GM19351 (cell line): ENCODE data around the gene CSRP1.
A peak's percentile ranks its signal among the peaks of the same experiment; 100 is the strongest.
"Not testable (repeated sequence)": the region's sequence is repeated elsewhere in the genome, so short reads cannot be mapped to it uniquely, and the experiment has no call there.

Source experiments
- ATAC-seq: cut with Tn5 transposase; IDR thresholded peaks from one replicate; pipeline ENCODE4 v1.9.1; 2021; ENCODE audit warnings: mild to moderate bottlenecking, moderate library complexity; ENCODE audit not compliant: unreplicated experiment

Gene CSRP1

GRCh38 chr1:201506557-201507359 is at the start of gene CSRP1:
Gene CSRP1 (minus strand): TSS chr1:201507123. CDS start chr1:201496303, 10,820 bp downstream.
- ATAC-seq = peak; percentile 79

- ATAC-seq = no peak
These were observed 48.6 kb upstream of the CSRP1 start for GRCh38 chr1:201555593-201555945.

DNA sequence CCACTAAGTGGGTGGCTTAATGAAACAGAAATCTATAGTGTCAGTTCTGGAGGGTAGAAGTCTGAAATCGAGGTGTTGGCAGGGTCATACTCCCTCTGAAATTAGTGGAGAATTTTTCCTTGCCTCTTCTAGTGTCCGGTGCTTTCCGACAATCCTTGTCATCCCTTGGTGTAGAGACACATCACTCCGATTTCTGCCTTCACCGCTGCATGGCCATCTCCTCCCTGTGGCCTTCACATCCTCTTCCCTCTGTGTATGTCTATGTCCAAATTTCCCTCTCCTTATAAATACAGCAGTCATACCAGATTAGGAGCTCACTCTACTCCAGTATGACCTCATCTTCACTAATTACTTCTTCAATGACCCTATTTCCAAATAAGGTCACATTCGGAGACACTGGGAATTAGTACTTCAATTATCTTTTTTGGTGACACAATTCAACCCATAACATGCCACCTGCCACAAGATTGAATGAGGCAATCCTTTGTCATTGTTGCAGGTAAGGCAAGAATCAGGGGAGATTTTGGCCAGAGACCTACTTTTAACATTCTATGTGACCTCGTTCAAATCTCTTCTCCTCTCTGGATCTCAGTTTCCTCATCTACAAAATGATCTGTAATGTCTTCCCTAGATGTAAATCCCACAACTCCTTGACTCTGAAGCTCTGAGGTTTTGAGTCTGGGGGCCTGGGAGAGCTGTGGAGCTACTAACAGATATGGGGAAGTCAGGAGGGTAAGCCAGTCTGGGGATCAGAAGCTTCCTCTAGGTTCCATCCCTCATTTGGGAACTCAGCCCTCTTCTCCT is 48.1 kb upstream of the CSRP1 start:
- ATAC-seq = no peak

- ATAC-seq = no peak
These were observed 47.3 kb upstream of the CSRP1 start for GRCh38 chr1:201554190-201554600.

DNA sequence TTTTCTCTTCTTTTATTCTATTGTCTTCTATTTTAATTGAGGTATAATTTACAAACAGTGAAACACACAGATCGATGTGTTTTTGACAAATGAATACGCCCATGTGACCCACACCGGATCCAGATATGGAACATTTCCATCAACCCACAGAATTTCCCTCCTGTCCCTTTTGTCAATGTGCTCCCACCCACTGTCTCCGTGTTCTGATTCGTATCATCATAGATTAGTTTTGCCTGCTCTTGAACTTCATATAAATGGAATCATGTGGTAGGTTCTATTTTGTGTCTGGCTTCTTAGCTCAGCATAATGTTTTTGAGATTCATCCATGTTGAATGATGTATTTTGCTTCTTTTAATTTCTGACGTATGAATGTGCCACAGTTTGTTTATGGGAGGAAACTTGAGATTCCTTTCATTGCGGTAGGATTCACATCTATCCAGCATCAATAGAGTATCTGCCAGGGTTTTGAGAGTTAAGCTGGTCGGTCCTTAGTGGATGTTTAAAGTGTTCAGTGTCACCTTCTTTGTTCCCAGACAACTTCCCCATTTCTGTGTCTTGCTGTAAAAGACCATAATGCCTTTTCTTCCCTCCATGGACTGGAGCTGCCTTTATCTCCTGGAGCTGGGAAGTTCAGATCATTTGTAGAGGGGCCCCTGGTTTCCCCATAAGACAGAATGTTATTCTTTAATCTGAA is 46.7 kb upstream of the CSRP1 start:
- ATAC-seq = no peak

DNA sequence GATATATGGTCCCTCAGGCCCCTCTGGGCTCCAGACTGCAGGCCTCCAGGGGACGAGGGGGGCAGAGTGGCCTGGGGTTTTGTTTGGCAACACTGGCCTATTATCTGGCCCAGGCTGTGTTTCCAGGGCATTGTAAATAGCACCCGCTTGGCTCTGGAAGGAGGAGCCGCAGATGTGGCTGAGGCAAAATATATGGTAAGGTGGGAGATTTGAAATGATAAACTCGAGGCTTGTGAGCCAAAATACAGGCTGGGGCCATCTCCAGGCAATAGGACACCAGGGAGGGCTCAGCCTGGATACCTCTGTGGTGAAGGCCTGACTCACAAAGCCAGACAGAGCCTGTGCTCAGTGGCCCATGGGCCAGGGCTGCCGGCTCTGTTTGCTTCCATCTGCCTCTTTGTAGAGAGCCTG is 46.0 kb upstream of the CSRP1 start:
- ATAC-seq = no peak

- no peak for ATAC-seq
These were observed 45.2 kb upstream of the CSRP1 start for GRCh38 chr1:201551877-201552731.

DNA sequence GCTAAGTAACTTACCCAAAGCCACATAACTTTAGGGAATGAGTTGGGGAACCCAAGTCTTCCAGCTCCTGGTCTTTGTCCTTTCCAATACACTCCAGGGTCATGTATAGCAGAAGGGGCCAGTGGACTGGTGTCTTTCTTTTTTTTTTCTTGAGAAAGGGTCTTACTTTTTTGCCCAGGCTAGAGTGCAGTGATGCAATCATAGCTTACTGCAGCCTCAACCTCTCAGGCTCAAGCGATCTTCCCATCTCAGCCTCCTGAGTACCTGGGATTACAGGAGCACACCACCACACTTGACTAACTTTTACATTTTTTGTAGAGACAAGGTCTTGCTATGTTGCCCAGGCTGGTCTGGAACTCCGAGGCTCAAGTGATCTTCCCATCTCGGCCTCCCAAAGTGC is 44.2 kb upstream of the CSRP1 start:
- no peak for ATAC-seq

GRCh38 chr1:201549522-201549921 is 42.6 kb upstream of the CSRP1 start:
- ATAC-seq = not testable (repeated sequence)

- ATAC-seq = no peak
These were observed 39.0 kb upstream of the CSRP1 start for GRCh38 chr1:201545851-201546492.

DNA sequence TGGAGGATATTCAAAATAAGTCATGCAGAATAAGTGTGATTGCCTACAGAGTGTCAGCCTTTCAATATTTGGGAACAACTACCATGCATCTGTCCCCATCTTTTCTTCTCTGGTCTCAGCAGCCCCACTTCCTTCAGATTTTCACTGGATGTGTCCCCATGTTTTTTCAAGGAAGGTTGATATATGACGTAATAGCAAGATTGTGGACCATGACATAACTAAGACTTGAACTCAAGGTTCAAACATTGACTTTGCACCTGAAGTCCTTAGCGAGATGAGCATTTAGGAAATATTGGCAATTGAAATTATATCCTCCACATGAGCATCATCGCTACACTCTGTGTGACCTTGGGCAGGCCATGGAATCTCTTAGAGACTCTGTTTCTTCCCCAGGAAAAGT is 37.8 kb upstream of the CSRP1 start:
- ATAC-seq = no peak

DNA sequence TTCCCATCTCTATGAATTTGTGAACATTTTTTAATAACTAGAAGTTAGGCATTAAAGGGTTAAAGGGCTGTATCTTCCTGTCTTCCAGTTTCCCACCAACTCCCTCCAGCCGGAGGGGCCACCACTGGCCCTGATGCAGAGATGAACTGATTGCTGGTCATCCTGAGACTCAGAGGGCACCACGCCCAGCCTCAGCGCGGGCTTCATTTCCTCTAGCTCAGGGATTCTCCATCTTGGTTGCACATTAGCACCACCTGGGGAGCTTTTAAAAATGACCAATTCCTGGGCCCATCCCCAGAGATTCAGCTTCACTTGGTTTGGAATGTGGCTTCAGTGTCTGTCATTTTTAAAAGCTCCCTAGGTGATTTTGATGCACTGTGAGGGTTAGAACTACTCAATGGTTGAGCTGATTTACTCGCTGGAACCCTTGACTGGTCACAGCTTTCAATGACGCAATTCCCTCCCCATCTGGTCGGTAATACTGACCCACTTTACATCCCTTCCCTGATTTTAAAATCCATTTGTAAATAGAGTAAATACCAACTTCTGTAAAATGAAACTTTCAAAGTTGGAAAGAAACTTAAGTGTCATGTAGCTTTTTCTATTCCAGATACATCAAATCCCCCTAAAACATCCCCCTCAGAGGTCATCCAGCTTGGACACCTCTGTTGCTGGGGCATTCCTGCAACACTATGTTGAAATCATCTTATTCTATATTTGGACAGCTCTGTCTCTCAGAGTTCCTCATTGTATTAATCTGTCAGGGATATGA is 37.1 kb upstream of the CSRP1 start:
- no peak for ATAC-seq

DNA sequence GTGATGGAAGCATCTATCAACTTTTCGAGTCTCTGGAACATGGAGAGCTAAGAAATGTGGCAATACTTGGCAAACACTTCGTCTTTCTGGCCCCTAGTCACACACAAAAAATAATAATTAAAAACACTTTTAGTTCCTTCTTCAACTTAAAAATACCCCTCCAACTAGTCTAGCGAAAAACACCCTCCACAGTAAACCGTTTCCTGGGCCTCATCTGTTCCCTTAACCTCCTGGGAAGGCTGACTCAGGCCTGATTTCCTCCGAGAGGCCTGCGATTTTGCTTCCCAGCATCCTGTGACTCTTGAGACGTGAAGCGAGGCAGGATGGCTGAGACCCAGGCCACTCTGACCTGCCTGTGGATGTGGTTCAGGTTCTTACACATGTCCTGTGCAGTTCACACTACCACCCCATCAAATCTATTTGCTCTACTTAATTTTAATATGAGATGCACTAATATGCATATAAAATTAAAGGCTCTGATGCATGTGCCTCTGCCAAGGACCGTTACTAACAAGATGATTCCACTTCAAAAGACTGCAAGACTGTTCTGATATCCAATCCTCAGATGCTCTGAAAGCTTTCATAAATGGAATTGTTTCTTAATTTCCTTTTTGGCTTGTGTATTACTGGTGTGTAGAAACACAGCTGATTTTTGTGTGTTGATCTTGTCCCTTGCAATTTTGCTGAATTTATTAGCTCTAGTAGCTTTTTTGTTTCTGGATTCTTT is 35.5 kb upstream of the CSRP1 start:
- ATAC-seq = no peak

- no peak for ATAC-seq
These were observed 34.2 kb upstream of the CSRP1 start for GRCh38 chr1:201540846-201541735.

DNA sequence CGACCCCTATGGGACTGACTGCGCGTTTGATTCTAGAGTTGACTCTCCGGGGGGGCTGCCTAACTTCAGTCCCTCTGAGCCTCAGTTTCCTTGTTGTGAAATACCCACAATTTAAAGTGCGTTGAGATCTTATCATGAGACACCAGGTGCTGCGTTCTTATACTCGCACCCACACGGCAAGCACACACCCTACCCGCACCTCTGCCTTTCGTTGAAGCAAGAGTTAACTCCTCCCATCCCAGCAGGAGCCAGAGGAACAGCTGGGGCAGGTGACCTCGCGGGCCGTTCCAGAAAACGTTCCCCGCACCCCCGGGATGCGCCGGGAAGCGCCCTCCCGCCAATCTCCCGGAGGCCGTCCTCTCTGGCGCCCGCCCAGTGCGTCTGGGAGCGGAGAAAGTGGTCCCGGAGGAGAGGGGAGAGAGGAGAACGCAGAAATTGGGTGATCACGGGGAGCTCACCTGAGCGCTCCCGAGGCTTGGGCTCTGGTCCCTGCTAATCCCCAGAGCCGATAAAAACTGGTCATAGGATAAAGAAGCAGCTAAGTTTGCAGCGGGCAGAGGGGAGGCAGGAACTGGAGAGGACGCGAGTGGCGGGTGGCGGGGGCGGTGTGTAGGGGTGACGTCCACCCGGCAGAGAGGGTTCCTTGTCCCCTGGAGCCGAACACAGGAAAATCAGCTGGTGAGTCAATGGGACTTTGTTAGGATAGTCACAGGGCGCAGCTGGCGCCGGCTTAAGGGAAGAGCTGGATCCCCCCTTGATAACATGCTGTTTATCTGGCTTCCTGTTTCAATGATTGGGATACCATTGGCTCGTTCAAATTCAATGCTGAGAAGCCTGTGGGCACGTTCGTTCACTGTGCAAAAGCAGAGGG is 32.9 kb upstream of the CSRP1 start:
- ATAC-seq = no peak

DNA sequence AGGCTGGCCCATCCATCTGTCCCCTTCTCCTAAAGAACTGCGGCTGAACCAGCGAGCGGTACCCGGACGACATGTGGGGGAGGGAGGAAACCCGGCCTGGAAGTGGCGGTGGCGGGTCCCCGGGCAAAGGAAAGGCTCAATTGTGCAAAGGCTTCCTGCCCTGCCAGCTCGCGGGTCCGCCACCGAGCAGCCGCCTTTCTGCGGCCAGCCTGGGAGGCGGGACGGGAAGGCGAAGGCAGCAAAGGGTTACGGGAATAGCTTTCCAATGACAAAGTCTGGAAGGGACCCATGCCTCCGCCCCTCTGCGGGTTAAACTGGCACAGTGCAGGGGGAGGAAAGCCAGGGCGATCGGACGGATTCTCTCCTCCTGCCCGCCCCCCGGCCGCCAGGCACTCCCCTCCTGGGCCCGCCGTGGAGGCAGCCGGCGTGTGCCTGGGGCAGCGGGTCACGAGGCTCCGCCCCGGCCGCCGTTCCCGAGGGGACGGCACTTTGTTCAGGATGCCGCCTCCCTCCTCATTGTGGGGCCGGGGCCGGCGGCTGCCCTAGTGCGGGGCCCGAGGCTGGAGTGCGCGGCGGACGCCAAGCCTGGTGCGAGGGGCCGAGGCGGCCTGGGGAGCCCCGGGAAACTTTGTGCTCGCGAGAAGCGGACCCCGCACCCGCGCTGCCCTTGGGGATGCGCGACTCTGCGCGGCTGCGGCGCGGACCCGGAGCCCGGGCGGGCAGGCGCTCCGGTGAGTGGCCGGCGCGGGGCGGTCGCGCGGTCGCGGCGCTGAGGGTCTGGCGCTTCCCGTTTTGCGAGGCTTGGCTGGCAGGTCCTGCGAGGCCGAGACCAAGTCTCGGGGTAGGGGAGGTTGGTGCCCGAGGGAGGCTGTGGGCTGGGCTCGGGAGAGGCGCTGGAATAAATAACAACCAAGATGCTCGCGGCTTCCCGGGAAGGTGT is 32.0 kb upstream of the CSRP1 start, which contains the start of gene NAV1:
NAV1 (plus strand) TSS at position 516 of the 940 bp plus-strand sequence. CDS start 83,758 bp downstream, outside the sequence.
- no peak for ATAC-seq
